SU-DHL-6 (cell line): ENCODE data around the gene CPT1C.

ENCODE experiments used
- EZH2phosphoT487 ChIP-seq: fragments of 200-600 bp; sonication (generic), shearing (Covaris generic); conservative IDR thresholded peaks from 2 replicates; pipeline ENCODE4 v1.6.1; 2018; ENCODE audit warnings: mild to moderate bottlenecking, antibody characterized with exemption, low read length, moderate library complexity, mixed read lengths
- TF ChIP-seq, protein P1 (sequence below): fragments of 200-600 bp; sonication (generic); IDR thresholded peaks from one replicate; pipeline ENCODE4 v1.5.1; 2017; ENCODE audit warnings: antibody characterized with exemption, mild to moderate bottlenecking, low read length, moderate library complexity; ENCODE audit not compliant: insufficient read depth, poor library complexity, severe bottlenecking

DNA sequence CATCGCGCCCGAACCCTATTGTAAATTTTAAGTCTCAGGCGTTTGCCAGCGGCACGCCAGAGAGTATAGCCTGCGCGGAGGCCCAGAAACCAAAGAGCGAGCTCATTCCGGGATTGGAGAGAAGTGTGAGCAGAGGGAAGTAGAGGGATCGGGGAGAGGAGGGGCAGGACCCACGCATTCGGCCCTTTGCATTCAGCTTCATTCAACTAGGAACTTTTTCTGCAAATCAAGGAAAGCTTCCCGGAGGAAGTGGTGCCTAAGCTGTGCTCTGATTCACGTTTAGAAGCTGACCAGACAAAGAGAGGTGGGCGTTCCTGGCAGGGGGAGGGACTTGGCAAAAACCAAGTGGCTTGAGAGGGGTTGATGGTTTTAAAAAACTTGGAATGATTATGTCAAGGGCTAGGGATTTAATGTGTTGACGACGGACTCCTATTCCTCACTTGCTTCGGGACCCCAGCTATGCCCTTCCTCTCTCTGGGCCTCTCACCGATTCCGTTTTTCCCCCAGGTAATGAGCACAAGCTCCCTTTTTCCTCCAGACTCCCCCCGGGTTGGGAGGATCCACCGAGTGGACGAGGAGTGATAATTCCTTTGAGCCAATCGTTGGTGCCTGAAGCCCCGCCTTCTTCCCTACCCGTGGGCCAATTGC is 14.7 kb upstream of the CPT1C start:
- TF ChIP-seq, protein P1, sequence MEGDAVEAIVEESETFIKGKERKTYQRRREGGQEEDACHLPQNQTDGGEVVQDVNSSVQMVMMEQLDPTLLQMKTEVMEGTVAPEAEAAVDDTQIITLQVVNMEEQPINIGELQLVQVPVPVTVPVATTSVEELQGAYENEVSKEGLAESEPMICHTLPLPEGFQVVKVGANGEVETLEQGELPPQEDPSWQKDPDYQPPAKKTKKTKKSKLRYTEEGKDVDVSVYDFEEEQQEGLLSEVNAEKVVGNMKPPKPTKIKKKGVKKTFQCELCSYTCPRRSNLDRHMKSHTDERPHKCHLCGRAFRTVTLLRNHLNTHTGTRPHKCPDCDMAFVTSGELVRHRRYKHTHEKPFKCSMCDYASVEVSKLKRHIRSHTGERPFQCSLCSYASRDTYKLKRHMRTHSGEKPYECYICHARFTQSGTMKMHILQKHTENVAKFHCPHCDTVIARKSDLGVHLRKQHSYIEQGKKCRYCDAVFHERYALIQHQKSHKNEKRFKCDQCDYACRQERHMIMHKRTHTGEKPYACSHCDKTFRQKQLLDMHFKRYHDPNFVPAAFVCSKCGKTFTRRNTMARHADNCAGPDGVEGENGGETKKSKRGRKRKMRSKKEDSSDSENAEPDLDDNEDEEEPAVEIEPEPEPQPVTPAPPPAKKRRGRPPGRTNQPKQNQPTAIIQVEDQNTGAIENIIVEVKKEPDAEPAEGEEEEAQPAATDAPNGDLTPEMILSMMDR, result no peak
- TF ChIP-seq EZH2phosphoT487, result no peak
